Keratinocyte (primary cell): ENCODE data around the gene FOXK2. TPM values are rescaled to one million over a fixed set of nuclear protein-coding genes. Genes with fewer than 3 reads are reported as not detected.

ENCODE experiments used
- DNase-seq: peaks from one replicate; pipeline ENCODE4 v3.0.0-alpha.2; 2011; ENCODE audit warnings: low read depth, missing footprints, low spot score
- FAIRE-seq: peaks from 2 replicates; lab custom pipeline; 2011; peaks lifted over from hg19 to GRCh38; lab: Jason Lieb, UNC
- H2AFZ ChIP-seq: 2 replicates; pipeline ENCODE4 v1.6.0; 2012; ENCODE audit warnings: low read length, control low read depth, inconsistent platforms; ENCODE audit not compliant: control insufficient read depth
- H3K27ac ChIP-seq: 2 replicates; pipeline ENCODE4 v1.5.1; 2011; ENCODE audit warnings: low read length; ENCODE audit not compliant: control insufficient read depth, insufficient read depth
- H3K27me3 ChIP-seq: 3 replicates; pipeline ENCODE4 v1.6.0; 2011; ENCODE audit warnings: low read length; ENCODE audit not compliant: control insufficient read depth, insufficient read depth; ENCODE audit errors: extremely low read depth
- H3K36me3 ChIP-seq, 2 experiments: 2 replicates in 1 of 2; 3 replicates in 1 of 2; pipeline ENCODE4 v1.5.1; 2011; ENCODE audit warnings: low read length in 2 of 2, mild to moderate bottlenecking in 1 of 2; ENCODE audit not compliant: control insufficient read depth in 2 of 2, insufficient read depth in 2 of 2; ENCODE audit errors: extremely low read depth in 1 of 2
- H3K4me1 ChIP-seq: 3 replicates; pipeline ENCODE4 v1.5.1; 2011; ENCODE audit warnings: low read length; ENCODE audit not compliant: control insufficient read depth, insufficient read depth; ENCODE audit errors: extremely low read depth
- H3K4me2 ChIP-seq: 3 replicates; pipeline ENCODE4 v1.6.0; 2011; ENCODE audit warnings: low read depth, low read length; ENCODE audit not compliant: control insufficient read depth, insufficient read depth; ENCODE audit errors: extremely low read depth
- H3K4me3 ChIP-seq, 3 experiments: fragments of 200-600 bp in 1 of 3; sonication (generic) in 1 of 3; 2 replicates in 2 of 3; 3 replicates in 1 of 3; pipeline ENCODE4 v1.5.1; 2011 to 2016; ENCODE audit warnings: low read length in 3 of 3, mild to moderate bottlenecking in 3 of 3, control low read depth in 2 of 3, inconsistent platforms in 1 of 3, low read depth in 1 of 3, mixed read lengths in 1 of 3, mixed run types in 1 of 3, moderate library complexity in 1 of 3; ENCODE audit not compliant: control insufficient read depth in 2 of 3, insufficient read depth in 2 of 3; ENCODE audit errors: extremely low read depth in 1 of 3
- H3K79me2 ChIP-seq: 2 replicates; pipeline ENCODE4 v1.6.0; 2012; ENCODE audit warnings: low read length; ENCODE audit not compliant: control insufficient read depth, insufficient read depth
- H3K9ac ChIP-seq: 3 replicates; pipeline ENCODE4 v1.6.0; 2011; ENCODE audit warnings: low read length; ENCODE audit not compliant: control insufficient read depth, insufficient read depth; ENCODE audit errors: extremely low read depth
- H3K9me1 ChIP-seq: 3 replicates; pipeline ENCODE4 v1.6.0; 2011; ENCODE audit warnings: low read length; ENCODE audit not compliant: control insufficient read depth, insufficient read depth; ENCODE audit errors: extremely low read depth
- H3K9me3 ChIP-seq: 2 replicates; pipeline ENCODE4 v1.5.1; 2012; ENCODE audit warnings: low read depth, low read length; ENCODE audit not compliant: control insufficient read depth
- H4K20me1 ChIP-seq: 3 replicates; pipeline ENCODE4 v1.6.0; 2011; ENCODE audit warnings: low read length; ENCODE audit not compliant: control insufficient read depth, insufficient read depth; ENCODE audit errors: extremely low read depth
- EZH2 ChIP-seq: IDR thresholded peaks from one replicate; pipeline ENCODE4 v1.6.1; 2012; ENCODE audit warnings: inconsistent platforms, mild to moderate bottlenecking, low read length, moderate library complexity
- dilution Hi-C: fragments of 300-500 bp; cut with MboI; formaldehyde crosslinking; loops from one replicate; pipeline ENCODE4 v1.7.0; 2020; ENCODE audit warnings: low sequenced_read_pairs; ENCODE audit not compliant: extremely low pct_ligation_motif_present
- polyA plus RNA-seq, 5 experiments: library from polyadenylated mRNA; depleted of rRNA in 3 of 5; stranded (reverse) in 3 of 5; stranded (forward) in 1 of 5; unstranded in 1 of 5; fragments of >200 nt; gene quantifications; 1 replicate in 1 of 5; 2 replicates in 3 of 5; 3 replicates in 1 of 5; pipeline versions ENCODE4 v1.2.1 to v1.2.3, GENCODE V29; 2011 to 2012; ENCODE audit warnings: missing spikeins in 2 of 5, low read depth in 1 of 5, low replicate concordance in 1 of 5
- TF ChIP-seq, protein P1 (sequence below), 3 experiments: IDR thresholded peaks in 1 of 3; conservative IDR thresholded peaks in 1 of 3; optimal IDR thresholded peaks in 1 of 3; 2 replicates in 2 of 3; 3 replicates in 1 of 3; pipeline versions ENCODE3 to v1.5.1; 2011; ENCODE audit warnings: low read length in 3 of 3, mild to moderate bottlenecking in 3 of 3, moderate library complexity in 2 of 3, control low read depth in 1 of 3, inconsistent platforms in 1 of 3; ENCODE audit not compliant: insufficient read depth in 2 of 3; ENCODE audit errors: extremely low read depth in 1 of 3

FOXK2 gene
- polyA plus RNA-seq, 1 donor (not counting 4 experiments of a cell fraction or from before 2014, with no cell fraction given): 43.9 TPM

DNA sequence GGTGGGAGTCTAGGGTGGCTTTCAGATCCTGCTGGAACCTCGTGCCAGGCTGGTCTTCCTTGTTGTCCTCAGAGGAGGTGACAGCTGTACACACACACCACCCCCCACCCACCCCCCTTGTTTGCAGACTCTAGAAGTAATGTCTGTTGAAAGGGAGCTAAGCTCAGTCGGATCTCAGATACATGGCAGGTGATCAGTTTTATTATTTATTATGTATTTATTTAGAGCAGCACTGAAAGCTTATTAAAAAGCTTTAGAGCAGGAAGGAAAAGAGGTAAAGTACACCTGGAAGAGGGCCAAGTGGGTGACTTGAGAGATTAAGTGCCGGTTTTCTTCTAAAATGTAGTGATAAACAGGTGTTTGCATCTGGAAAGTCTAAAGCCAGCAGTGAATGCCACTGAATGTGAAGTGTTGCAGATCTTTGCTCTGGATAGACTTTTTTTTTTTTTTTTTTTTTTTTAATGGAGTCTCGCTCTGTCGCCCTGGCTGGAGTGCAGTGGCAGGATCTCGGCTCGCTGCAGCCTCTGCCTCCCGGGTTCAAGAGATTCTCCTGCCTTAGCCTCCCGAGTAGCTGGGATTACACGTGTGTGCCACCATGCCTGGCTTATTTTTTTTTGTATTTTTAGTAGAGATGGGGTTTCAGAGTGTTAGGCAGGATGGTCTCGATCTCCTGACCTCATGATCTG, 40.2 kb downstream of the FOXK2 start:
- Histone ChIP-seq H2AFZ (no peak overlapping the region), H3K27ac (no peak overlapping the region), H3K36me3 (peaks cover 3 to 10% of the 10 kb centered on the region in 2 experiments), H3K4me3 (no peak overlapping the region), H3K79me2 (peaks cover 90% of the 10 kb centered on the region), H3K4me2 (no peak overlapping the region), H3K4me1 (no peaks in the 10 kb centered on the region), H4K20me1 (peaks cover 43% of the 10 kb centered on the region), H3K9me3 (no peaks in the 10 kb centered on the region), H3K9me1 (no peaks in the 10 kb centered on the region), H3K27me3 (no peaks in the 10 kb centered on the region), H3K9ac (no peak overlapping the region)
- no peak for TF ChIP-seq EZH2
- TF ChIP-seq, protein P1, sequence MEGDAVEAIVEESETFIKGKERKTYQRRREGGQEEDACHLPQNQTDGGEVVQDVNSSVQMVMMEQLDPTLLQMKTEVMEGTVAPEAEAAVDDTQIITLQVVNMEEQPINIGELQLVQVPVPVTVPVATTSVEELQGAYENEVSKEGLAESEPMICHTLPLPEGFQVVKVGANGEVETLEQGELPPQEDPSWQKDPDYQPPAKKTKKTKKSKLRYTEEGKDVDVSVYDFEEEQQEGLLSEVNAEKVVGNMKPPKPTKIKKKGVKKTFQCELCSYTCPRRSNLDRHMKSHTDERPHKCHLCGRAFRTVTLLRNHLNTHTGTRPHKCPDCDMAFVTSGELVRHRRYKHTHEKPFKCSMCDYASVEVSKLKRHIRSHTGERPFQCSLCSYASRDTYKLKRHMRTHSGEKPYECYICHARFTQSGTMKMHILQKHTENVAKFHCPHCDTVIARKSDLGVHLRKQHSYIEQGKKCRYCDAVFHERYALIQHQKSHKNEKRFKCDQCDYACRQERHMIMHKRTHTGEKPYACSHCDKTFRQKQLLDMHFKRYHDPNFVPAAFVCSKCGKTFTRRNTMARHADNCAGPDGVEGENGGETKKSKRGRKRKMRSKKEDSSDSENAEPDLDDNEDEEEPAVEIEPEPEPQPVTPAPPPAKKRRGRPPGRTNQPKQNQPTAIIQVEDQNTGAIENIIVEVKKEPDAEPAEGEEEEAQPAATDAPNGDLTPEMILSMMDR (optimal IDR thresholded peaks at IDR 0.05 in 1 of 3, IDR thresholded peaks at IDR 0.05 in 1 of 3, conservative IDR thresholded peaks at IDR 0.05 in 1 of 3; ENCODE audit: extremely low read depth in 1 of 3, insufficient read depth in 2 of 3, low read length in 3 of 3): no peak
- dilution Hi-C loops: no loop called here
- no peak for FAIRE-seq
- DNase-seq: no peak

GRCh38 chr17:82560252-82560642, 40.7 kb downstream of the FOXK2 start:
- no peak for FAIRE-seq
- Histone ChIP-seq H3K27me3 (no peaks in the 10 kb centered on the region), H3K4me1 (no peaks in the 10 kb centered on the region), H3K9me1 (no peaks in the 10 kb centered on the region), H3K4me2 (no peak overlapping the region), H3K9ac (no peak overlapping the region), H4K20me1 (peaks cover 38% of the 10 kb centered on the region), H2AFZ (no peak overlapping the region), H3K9me3 (no peaks in the 10 kb centered on the region), H3K27ac (no peak overlapping the region), H3K36me3 (peaks cover 3 to 10% of the 10 kb centered on the region in 2 experiments), H3K79me2 (peaks cover 88% of the 10 kb centered on the region), H3K4me3 (no peak overlapping the region)
- dilution Hi-C loops: no loop called here
- TF ChIP-seq EZH2: no peak
- TF ChIP-seq, protein P1 (optimal IDR thresholded peaks at IDR 0.05 in 1 of 3, IDR thresholded peaks at IDR 0.05 in 1 of 3, conservative IDR thresholded peaks at IDR 0.05 in 1 of 3; ENCODE audit: extremely low read depth in 1 of 3, insufficient read depth in 2 of 3, low read length in 3 of 3): no peak
- no peak for DNase-seq
